A549 treated with CORT108297 at 1 μM for 4 hours (cell line): ENCODE data around the gene EEF1AKMT3. TPM values are rescaled to one million over a fixed set of nuclear protein-coding genes. Genes with fewer than 3 reads are reported as not detected.

Experiments
- total RNA-seq: library from RNA; stranded (reverse); fragments of 200-300 nt; extraction: Qiagen RNA extraction; gene quantifications from 5 replicates; pipeline ENCODE4 v1.2.3, GENCODE V29; 2022

EEF1AKMT3 gene
- total RNA-seq: 4.3 to 6.2 TPM (median 6.0 TPM) in 5 replicates

DNA sequence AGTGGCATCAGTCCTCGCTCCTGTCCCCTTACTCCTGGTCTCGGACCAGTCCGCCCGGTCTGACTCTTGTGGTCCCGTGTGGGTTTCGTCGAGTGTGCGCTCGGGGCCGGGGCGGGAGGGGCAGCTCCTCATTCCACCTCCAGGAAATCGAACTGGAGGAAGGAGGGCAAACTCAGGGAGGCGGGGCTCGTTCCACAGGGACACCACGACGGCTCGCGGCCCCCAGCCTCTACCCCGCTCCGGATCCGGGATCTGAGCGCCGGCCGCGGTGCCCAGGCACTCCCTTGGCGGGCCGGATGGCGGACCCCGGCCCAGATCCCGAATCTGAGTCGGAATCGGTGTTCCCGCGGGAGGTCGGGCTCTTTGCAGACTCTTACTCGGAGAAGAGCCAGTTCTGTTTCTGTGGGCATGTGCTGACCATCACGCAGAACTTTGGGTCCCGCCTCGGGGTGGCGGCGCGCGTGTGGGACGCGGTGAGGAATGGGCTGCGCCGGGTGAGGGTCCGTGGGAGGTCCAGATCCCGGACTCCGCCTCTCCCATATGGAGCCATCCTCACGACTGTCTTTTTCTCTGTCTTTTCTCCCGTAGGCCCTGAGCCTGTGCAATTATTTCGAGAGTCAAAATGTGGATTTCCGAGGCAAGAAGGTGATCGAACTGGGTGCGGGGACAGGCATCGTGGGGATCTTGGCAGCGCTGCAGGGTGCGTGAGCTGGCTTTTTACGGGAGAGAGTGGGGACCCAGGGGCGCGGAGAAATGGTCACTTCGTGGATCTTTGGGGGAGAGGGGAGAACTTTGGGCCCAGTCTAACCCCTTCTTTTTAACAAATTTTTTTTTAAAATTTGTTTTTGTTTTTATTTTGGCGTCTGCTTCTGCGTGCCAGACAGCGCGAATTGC is at the start of gene EEF1AKMT3:
Gene EEF1AKMT3, plus strand, starts transcription at position 186 of the 894 bp plus-strand sequence. Its CDS starts 111 bp downstream, at position 297.

GRCh38 chr12:57738661-57739237 is 33.7 kb upstream of the EEF1AKMT3 start, which contains the start of gene AGAP2:
Gene AGAP2, minus strand, starts transcription at chr12:57738742. Its CDS starts 496 bp downstream, at chr12:57738246.

GRCh38 chr12:57744777-57745484 is 27.5 kb upstream of the EEF1AKMT3 start, which contains the start of gene TSPAN31:
Gene TSPAN31, plus strand, starts transcription at chr12:57745039. Its CDS starts 116 bp downstream, at chr12:57745155.

DNA sequence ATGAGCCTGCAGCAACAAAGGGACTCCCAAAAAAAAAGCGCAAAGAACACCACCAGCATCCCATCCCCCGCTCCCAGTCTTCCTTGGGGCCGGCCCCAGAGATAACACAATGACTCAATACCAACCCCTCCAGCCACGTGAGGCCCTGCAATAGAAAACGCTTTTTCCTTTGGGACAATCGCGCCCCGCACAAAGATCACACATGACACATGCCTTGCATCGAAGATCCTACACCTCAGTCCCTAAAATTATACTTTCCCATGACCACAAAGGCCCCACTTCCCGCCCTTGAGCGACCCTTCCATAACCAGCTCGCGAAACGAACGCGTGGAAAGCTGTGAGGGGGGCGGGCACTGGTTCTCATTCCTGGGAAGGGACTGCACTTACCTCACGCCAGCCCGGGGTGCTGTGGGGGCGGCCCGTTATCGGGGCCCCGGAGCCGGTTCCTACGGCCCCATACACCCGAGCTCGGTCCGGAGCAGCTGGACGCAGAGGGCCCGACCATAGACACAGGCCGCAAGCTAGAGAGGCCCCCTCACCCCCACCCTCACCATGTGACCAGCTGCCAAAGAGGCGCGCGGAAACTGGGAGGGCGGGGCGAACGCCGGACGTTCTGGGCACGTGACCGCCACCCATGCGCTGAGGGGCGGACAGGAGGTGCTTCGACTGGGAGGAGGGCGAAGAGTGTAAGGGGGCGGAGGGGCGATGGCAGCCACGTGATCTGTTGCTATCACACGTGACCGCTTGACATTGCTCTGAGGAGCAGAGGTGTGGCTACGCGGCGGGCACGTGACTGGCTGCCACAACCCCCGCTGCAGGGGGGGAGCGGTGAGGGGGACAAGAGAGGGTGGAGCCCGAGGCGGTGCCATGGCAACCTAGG is 20.4 kb upstream of the EEF1AKMT3 start, which contains the start of gene CDK4:
Gene CDK4, minus strand, starts transcription at position 523 of the 880 bp plus-strand sequence. CDS start 593 bp downstream, outside the sequence.

GRCh38 chr12:57754411-57755193 is 17.8 kb upstream of the EEF1AKMT3 start, which contains the start of gene MARCHF9:
Gene MARCHF9, plus strand, starts transcription at chr12:57755103. Its CDS starts 426 bp downstream, at chr12:57755529.

GRCh38 chr12:57766464-57767304 is 5.7 kb upstream of the EEF1AKMT3 start, which contains the start of gene CYP27B1:
Gene CYP27B1, minus strand, starts transcription at chr12:57767078. Its CDS starts 37 bp downstream, at chr12:57767041.

GRCh38 chr12:57771873-57772428 is 463 bp upstream of the EEF1AKMT3 start, which contains the start of gene METTL1:
Gene METTL1, minus strand, starts transcription at chr12:57772105. Its CDS starts 22 bp downstream, at chr12:57772083.

GRCh38 chr12:57782608-57783465 is 10.4 kb downstream of the EEF1AKMT3 start, which contains the start of gene TSFM:
Gene TSFM, plus strand, starts transcription at chr12:57782787. Its CDS starts 15 bp downstream, at chr12:57782802.

Other genes starting within 250 kb of the EEF1AKMT3 start
- gene MBD6, start 249.8 kb upstream of the EEF1AKMT3 start, total RNA-seq: 18.9 to 33.3 TPM (median 27.2 TPM) in 5 replicates
- gene DCTN2, start 225.4 kb upstream of the EEF1AKMT3 start, total RNA-seq: 111 to 169 TPM (median 122 TPM) in 5 replicates
- 0.10 to 0.36 TPM (median 0.24 TPM) in 5 replicates for gene KIF5A, start 222.6 kb upstream of the EEF1AKMT3 start, total RNA-seq
- gene PIP4K2C, start 181.4 kb upstream of the EEF1AKMT3 start, total RNA-seq: 37.8 to 45.2 TPM (median 40.1 TPM) in 5 replicates
- gene DTX3, start 167.8 kb upstream of the EEF1AKMT3 start, total RNA-seq: 14.1 to 19.9 TPM (median 19.8 TPM) in 5 replicates
- gene ARHGEF25, start 161.2 kb upstream of the EEF1AKMT3 start, total RNA-seq: 4.8 to 6.9 TPM (median 6.3 TPM) in 5 replicates
- gene B4GALNT1, start 139.4 kb upstream of the EEF1AKMT3 start, total RNA-seq: 33.2 to 55.1 TPM (median 48.9 TPM) in 5 replicates
- gene OS9, start 78.5 kb upstream of the EEF1AKMT3 start, total RNA-seq: 114 to 128 TPM (median 119 TPM) in 5 replicates
- gene AGAP2, start 33.9 kb upstream of the EEF1AKMT3 start, total RNA-seq: 0.12 to 0.27 TPM (median 0.15 TPM) in 5 replicates
- 15.6 to 21.9 TPM (median 16.7 TPM) in 5 replicates for gene TSPAN31, start 27.6 kb upstream of the EEF1AKMT3 start, total RNA-seq
- gene CDK4, start 20.3 kb upstream of the EEF1AKMT3 start, total RNA-seq: 245 to 292 TPM (median 255 TPM) in 5 replicates
- gene MARCHF9, start 17.5 kb upstream of the EEF1AKMT3 start, total RNA-seq: 6.3 to 8.4 TPM (median 7.9 TPM) in 5 replicates
- gene CYP27B1, start 5.5 kb upstream of the EEF1AKMT3 start, total RNA-seq: 1.2 to 3.7 TPM (median 2.0 TPM) in 5 replicates
- gene METTL1, start 509 bp upstream of the EEF1AKMT3 start, total RNA-seq: 54.5 to 55.9 TPM (median 55.3 TPM) in 5 replicates
- gene TSFM, start 10.2 kb downstream of the EEF1AKMT3 start, total RNA-seq: 66.1 to 77.5 TPM (median 72.4 TPM) in 5 replicates
- 0.35 to 1.2 TPM (median 0.50 TPM) in 5 replicates for gene AVIL, start 46.1 kb downstream of the EEF1AKMT3 start, total RNA-seq
- 42.4 to 59.4 TPM (median 53.9 TPM) in 5 replicates for gene CTDSP2, start 74.1 kb downstream of the EEF1AKMT3 start, total RNA-seq
- gene ATP23, start 169.0 kb downstream of the EEF1AKMT3 start, total RNA-seq: 5.6 to 6.0 TPM (median 5.8 TPM) in 5 replicates